Endodermal cell (in vitro differentiated cells): Measurements from ENCODE around the gene PRDM15. TPM values are rescaled to one million over a fixed set of nuclear protein-coding genes. Genes with fewer than 3 reads are reported as not detected.
A peak's percentile ranks its signal among the peaks of the same experiment; 100 is the strongest.

Experiments
- DNase-seq: peaks from one replicate; pipeline ENCODE4 v3.0.0-alpha.2; 2017
- H3K27ac ChIP-seq: 2 replicates; pipeline ENCODE4 v1.5.1; 2013; ENCODE audit warnings: mild to moderate bottlenecking, low read depth, low read length, moderate library complexity
- H3K27me3 ChIP-seq: 2 replicates; pipeline ENCODE4 v1.6.1; 2013; ENCODE audit warnings: mild to moderate bottlenecking, low read length, moderate library complexity; ENCODE audit not compliant: insufficient read depth, control insufficient read depth, poor library complexity, severe bottlenecking
- H3K36me3 ChIP-seq: 2 replicates; pipeline ENCODE4 v1.7.0; 2013; ENCODE audit warnings: mild to moderate bottlenecking, low read length, moderate library complexity; ENCODE audit not compliant: control insufficient read depth, insufficient read depth
- H3K4me1 ChIP-seq: one replicate; pipeline ENCODE4 v1.7.0; 2013; ENCODE audit warnings: low read length; ENCODE audit not compliant: control insufficient read depth, insufficient read depth
- H3K4me3 ChIP-seq: 2 replicates; pipeline ENCODE4 v1.5.1; 2013; ENCODE audit warnings: mild to moderate bottlenecking, low read length, moderate library complexity
- H3K9ac ChIP-seq: 2 replicates; pipeline ENCODE4 v1.6.1; 2013; ENCODE audit warnings: mild to moderate bottlenecking, low read length, moderate library complexity; ENCODE audit not compliant: poor library complexity, severe bottlenecking; ENCODE audit errors: extremely low read depth
- H3K9me3 ChIP-seq: 2 replicates; pipeline ENCODE4 v1.6.1; 2013; ENCODE audit warnings: mild to moderate bottlenecking, low read length, moderate library complexity; ENCODE audit not compliant: control insufficient read depth
- H3K27ac Mint-ChIP-seq: 2 replicates; pipeline ENCODE4 v1.8.0; 2020; ENCODE audit warnings: mixed read lengths
- H3K27me3 Mint-ChIP-seq: 2 replicates; pipeline ENCODE4 v1.8.0; 2021; ENCODE audit warnings: mild to moderate bottlenecking, mixed read lengths; ENCODE audit not compliant: insufficient read depth
- H3K36me3 Mint-ChIP-seq: 2 replicates; pipeline ENCODE4 v1.8.0; 2020; ENCODE audit warnings: low read depth, mixed read lengths
- H3K4me1 Mint-ChIP-seq: 2 replicates; pipeline ENCODE4 v1.8.0; 2020; ENCODE audit warnings: mixed read lengths
- H3K4me3 Mint-ChIP-seq: 2 replicates; pipeline ENCODE4 v1.8.0; 2020; ENCODE audit warnings: mild to moderate bottlenecking, moderate library complexity, mixed read lengths
- H3K9me3 Mint-ChIP-seq: 2 replicates; pipeline ENCODE4 v1.8.0; 2020; ENCODE audit warnings: mild to moderate bottlenecking, mixed read lengths
- CTCF ChIP-seq: fragments of 200-600 bp; sonication (generic); conservative IDR thresholded peaks from 2 replicates; pipeline ENCODE4 v1.5.0; 2021; ENCODE audit warnings: antibody characterized with exemption, mild to moderate bottlenecking
- WGBS, 2 experiments: methylation state at CpG; one replicate each; pipeline versions ENCODE4 v1.1.5 to v1.1.7; 2013; ENCODE audit warnings: missing lambda C conversion rate in 2 of 2, mixed read lengths in 1 of 2; ENCODE audit not compliant: insufficient coverage in 1 of 2, insufficient read length in 1 of 2; 5-methylcytosine and 5-hydroxymethylcytosine counted together
- total RNA-seq, 2 donors: library from RNA; stranded (reverse); fragmentation: NEBNext Ultra II Directional in 1 of 2; extraction: Animal tissue kit (Norgen Biotek cat#: 25700) in 1 of 2; gene quantifications; 2 replicates in 1 of 2; 3 replicates in 1 of 2; pipeline ENCODE4 v1.2.1, GENCODE V29; 2021

Gene PRDM15
- total RNA-seq, 2 donors from 2014 or later, result 8.8 to 10.1 TPM

GRCh38 chr21:41821756-41822431 is 57.2 kb downstream of the PRDM15 start:
- TF ChIP-seq CTCF, result no peak
- no peak overlapping the region for H3K4me3 Mint-ChIP-seq
- no peak overlapping the region for H3K27ac ChIP-seq

GRCh38 chr21:41821081-41821755 is 57.9 kb downstream of the PRDM15 start:
- H3K9me3 Mint-ChIP-seq, result no peaks in the 10 kb centered on the region
- no peak overlapping the region for H3K9ac ChIP-seq
- WGBS, 2 experiments, result 90 to 96% methylated on average over 10 to 21 of the region's 21 CpGs

More at GRCh38 chr21:41821756-41822431, 57.2 kb downstream of the PRDM15 start:
- no peak overlapping the region for H3K9ac ChIP-seq
- H3K9me3 ChIP-seq, result no peaks in the 10 kb centered on the region
- no peaks in the 10 kb centered on the region for H3K27me3 Mint-ChIP-seq
- H3K27ac Mint-ChIP-seq, result peak overlapping the region; percentile 35
- H3K9me3 Mint-ChIP-seq, result no peaks in the 10 kb centered on the region
- peaks cover 8% of the 10 kb centered on the region for H3K36me3 ChIP-seq
- H3K4me1 Mint-ChIP-seq, result no peaks in the 10 kb centered on the region
- no peaks in the 10 kb centered on the region for H3K27me3 ChIP-seq
- H3K36me3 Mint-ChIP-seq, result peaks cover 6% of the 10 kb centered on the region
- no peak for DNase-seq
- no peak overlapping the region for H3K4me3 ChIP-seq
- 91 to 92% methylated on average over 28 to 32 of the region's 32 CpGs for WGBS, 2 experiments
- H3K4me1 ChIP-seq, result no peaks in the 10 kb centered on the region

More at GRCh38 chr21:41821081-41821755, 57.9 kb downstream of the PRDM15 start:
- H3K4me1 Mint-ChIP-seq, result no peaks in the 10 kb centered on the region
- no peaks in the 10 kb centered on the region for H3K27me3 Mint-ChIP-seq
- DNase-seq, result no peak
- H3K9me3 ChIP-seq, result no peaks in the 10 kb centered on the region
- no peak overlapping the region for H3K27ac ChIP-seq
- H3K36me3 ChIP-seq, result peaks cover 8% of the 10 kb centered on the region
- H3K4me3 ChIP-seq, result no peak overlapping the region
- H3K36me3 Mint-ChIP-seq, result peaks cover 6% of the 10 kb centered on the region
- no peak for TF ChIP-seq CTCF
- H3K4me1 ChIP-seq, result no peaks in the 10 kb centered on the region
- no peak overlapping the region for H3K4me3 Mint-ChIP-seq
- no peaks in the 10 kb centered on the region for H3K27me3 ChIP-seq
- H3K27ac Mint-ChIP-seq, result no peak overlapping the region
